Thoracic aorta (tissue), 2 donors: ENCODE data around the gene GKN2. TPM values are rescaled to one million over a fixed set of nuclear protein-coding genes. Genes with fewer than 3 reads are reported as not detected.
A peak's percentile ranks its signal among the peaks of the same experiment; 100 is the strongest.

ENCODE experiments used
- ATAC-seq: fragments of 150-250 bp; one replicate; pipeline ENCODE4 v1.8.0; 2017; ENCODE audit warnings: low read depth; ENCODE audit not compliant: insufficient number of reproducible peaks, low FRiP score
- DNase-seq: peaks from one replicate; pipeline ENCODE4 v3.0.0-alpha.2; 2020; ENCODE audit warnings: low spot score
- H3K27ac ChIP-seq, 2 donors: fragments of 200-600 bp; sonication (generic); 1 replicate in 1 of 2; 2 replicates in 1 of 2; pipeline ENCODE4 v1.5.1; 2016; ENCODE audit warnings: mild to moderate bottlenecking in 2 of 2, moderate library complexity in 2 of 2
- H3K27me3 ChIP-seq: fragments of 200-600 bp; sonication (generic); replicated peaks from 2 replicates; pipeline ENCODE4 v1.6.0; 2016; ENCODE audit warnings: mild to moderate bottlenecking; ENCODE audit not compliant: insufficient read depth
- H3K36me3 ChIP-seq: fragments of 200-600 bp; sonication (generic); one replicate; pipeline ENCODE4 v1.5.1; 2016
- H3K4me1 ChIP-seq, 2 donors: fragments of 200-600 bp; sonication (generic); 1 replicate in 1 of 2; 2 replicates in 1 of 2; pipeline versions ENCODE4 v1.5.1 to v1.6.0; 2016; ENCODE audit warnings: low read depth in 2 of 2, mild to moderate bottlenecking in 1 of 2; ENCODE audit not compliant: control insufficient read depth in 1 of 2
- H3K4me3 ChIP-seq: fragments of 200-600 bp; sonication (generic); 2 replicates; pipeline ENCODE4 v1.5.1; 2016; ENCODE audit warnings: mild to moderate bottlenecking
- H3K9me3 ChIP-seq: fragments of 200-600 bp; sonication (generic); 2 replicates; pipeline ENCODE4 v1.5.1; 2016
- total RNA-seq, 2 donors: library from RNA; depleted of rRNA; stranded (reverse); fragments of >200 nt; gene quantifications; one replicate each; pipeline versions ENCODE4 v1.1.0 to v1.2.3, GENCODE V29; 2016
- TF ChIP-seq, protein P1 (sequence below): fragments of 200-600 bp; sonication (generic); IDR thresholded peaks from one replicate; pipeline ENCODE4 v1.5.1; 2019; ENCODE audit warnings: antibody characterized with exemption

Gene GKN2
- total RNA-seq, 2 donors from 2014 or later, result 9.7 TPM; not detected in 1

DNA sequence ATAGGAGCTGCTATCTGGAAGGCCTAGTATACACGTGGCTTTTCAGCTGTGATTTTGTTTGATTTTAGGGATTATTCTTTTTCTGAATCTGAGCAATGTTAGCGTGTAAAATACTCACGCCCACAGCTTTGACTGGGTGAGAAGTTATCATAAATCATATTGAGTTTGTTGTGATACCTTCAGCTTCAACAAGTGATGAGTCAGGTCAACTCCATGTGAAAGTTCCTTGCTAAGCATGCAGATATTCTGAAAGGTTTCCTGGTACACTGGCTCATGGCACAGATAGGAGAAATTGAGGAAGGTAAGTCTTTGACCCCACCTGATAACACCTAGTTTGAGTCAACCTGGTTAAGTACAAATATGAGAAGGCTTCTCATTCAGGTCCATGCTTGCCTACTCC lies 21.6 kb upstream of the GKN2 start, which contains the start of gene GKN1:
Gene GKN1, plus strand, starts transcription at position 386 of the 400 bp plus-strand sequence. CDS start 42 bp downstream, outside the sequence.
- no peaks in the 10 kb centered on the region for H3K9me3 ChIP-seq
- H3K27me3 ChIP-seq, result no peaks in the 10 kb centered on the region
- H3K4me1 ChIP-seq, result peaks cover 6 to 32% of the 10 kb centered on the region in 2 donors
- H3K4me3 ChIP-seq, result no peak within 1 kb of the TSS
- DNase-seq (no peak), ATAC-seq (no peak)
- TF ChIP-seq, protein P1, sequence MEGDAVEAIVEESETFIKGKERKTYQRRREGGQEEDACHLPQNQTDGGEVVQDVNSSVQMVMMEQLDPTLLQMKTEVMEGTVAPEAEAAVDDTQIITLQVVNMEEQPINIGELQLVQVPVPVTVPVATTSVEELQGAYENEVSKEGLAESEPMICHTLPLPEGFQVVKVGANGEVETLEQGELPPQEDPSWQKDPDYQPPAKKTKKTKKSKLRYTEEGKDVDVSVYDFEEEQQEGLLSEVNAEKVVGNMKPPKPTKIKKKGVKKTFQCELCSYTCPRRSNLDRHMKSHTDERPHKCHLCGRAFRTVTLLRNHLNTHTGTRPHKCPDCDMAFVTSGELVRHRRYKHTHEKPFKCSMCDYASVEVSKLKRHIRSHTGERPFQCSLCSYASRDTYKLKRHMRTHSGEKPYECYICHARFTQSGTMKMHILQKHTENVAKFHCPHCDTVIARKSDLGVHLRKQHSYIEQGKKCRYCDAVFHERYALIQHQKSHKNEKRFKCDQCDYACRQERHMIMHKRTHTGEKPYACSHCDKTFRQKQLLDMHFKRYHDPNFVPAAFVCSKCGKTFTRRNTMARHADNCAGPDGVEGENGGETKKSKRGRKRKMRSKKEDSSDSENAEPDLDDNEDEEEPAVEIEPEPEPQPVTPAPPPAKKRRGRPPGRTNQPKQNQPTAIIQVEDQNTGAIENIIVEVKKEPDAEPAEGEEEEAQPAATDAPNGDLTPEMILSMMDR, result no peak
- no peaks in the 10 kb centered on the region for H3K36me3 ChIP-seq
- no peak within 1 kb of the TSS for H3K27ac ChIP-seq

DNA sequence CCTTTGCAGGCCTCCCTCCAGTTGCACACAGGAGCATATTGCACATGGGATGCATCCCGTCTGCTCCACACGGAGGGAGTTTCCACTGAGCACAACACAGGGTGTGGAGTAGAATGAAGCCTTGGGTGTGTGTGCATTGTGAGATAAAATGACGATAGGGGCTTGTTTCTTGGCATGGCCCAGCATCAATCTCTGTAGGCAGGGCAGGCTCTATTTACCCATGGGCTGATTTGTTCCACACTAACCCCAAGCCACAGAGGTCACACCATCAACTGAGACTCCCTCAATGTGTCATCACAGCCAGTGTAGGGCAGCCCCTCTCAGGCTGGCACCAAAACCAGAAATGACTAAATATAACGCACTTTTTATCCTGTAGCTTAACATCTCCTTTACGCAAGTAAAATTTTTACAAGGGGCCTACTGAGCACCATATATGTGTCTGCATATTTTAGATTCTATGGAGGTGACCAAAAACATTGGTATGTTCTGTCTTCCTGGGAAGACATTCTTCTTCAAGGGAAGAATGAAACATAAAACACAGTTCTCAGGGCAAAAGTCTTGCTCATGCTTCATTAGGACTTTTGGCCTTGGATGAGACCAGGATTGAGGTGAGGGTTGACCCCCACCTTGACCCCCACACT lies 19.0 kb upstream of the GKN2 start:
- no peaks in the 10 kb centered on the region for H3K9me3 ChIP-seq
- peak overlapping the region in 1 of 2 donors; percentile 34 for H3K27ac ChIP-seq
- no peaks in the 10 kb centered on the region for H3K36me3 ChIP-seq
- no peaks in the 10 kb centered on the region for H3K27me3 ChIP-seq
- DNase-seq, result no peak
- ATAC-seq, result no peak
- H3K4me3 ChIP-seq, result no peak overlapping the region
- TF ChIP-seq, protein P1, result no peak
- H3K4me1 ChIP-seq, result peaks cover 6 to 32% of the 10 kb centered on the region in 2 donors

- no peaks in the 10 kb centered on the region for H3K9me3 ChIP-seq
- no peak overlapping the region for H3K27ac ChIP-seq
- H3K4me1 ChIP-seq, result peaks cover 6 to 32% of the 10 kb centered on the region in 2 donors
- TF ChIP-seq, protein P1, result no peak
- DNase-seq (no peak), ATAC-seq (no peak)
- no peak overlapping the region for H3K4me3 ChIP-seq
- no peaks in the 10 kb centered on the region for H3K27me3 ChIP-seq
- no peaks in the 10 kb centered on the region for H3K36me3 ChIP-seq
Measured at GRCh38 chr2:68970566-68971265, 18.0 kb upstream of the GKN2 start.

- DNase-seq (no peak), ATAC-seq (no peak)
- H3K36me3 ChIP-seq, result no peaks in the 10 kb centered on the region
- H3K27ac ChIP-seq, result no peak overlapping the region
- no peaks in the 10 kb centered on the region for H3K9me3 ChIP-seq
- TF ChIP-seq, protein P1, result no peak
- no peaks in the 10 kb centered on the region for H3K27me3 ChIP-seq
- H3K4me1 ChIP-seq, result peaks cover 2 to 25% of the 10 kb centered on the region in 2 donors
- no peak overlapping the region for H3K4me3 ChIP-seq
Measured at GRCh38 chr2:68969736-68970490, 17.2 kb upstream of the GKN2 start.

DNA sequence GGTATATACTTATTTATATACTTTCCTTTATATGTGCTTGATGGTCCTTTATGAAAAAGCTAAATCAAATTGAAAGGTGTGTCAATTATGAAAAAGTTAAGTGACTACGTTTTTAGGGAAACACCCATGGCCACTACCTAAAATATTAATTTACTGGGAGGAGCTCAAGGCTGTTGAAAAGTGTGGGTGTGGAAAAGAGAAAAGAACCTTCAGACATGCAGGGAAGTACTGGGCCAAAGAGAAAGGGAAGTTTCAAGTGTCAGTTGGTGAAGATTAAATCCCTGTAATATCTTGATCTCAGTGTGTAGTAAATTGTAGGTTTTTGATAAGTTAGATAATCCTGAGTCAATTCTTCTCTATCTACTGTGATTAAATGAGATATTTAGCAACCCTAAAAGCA lies 15.5 kb upstream of the GKN2 start:
- H3K9me3 ChIP-seq, result no peaks in the 10 kb centered on the region
- H3K4me1 ChIP-seq, result peaks cover 2 to 24% of the 10 kb centered on the region in 2 donors
- no peak overlapping the region for H3K4me3 ChIP-seq
- H3K36me3 ChIP-seq, result no peaks in the 10 kb centered on the region
- TF ChIP-seq, protein P1, result no peak
- no peaks in the 10 kb centered on the region for H3K27me3 ChIP-seq
- no peak for DNase-seq
- no peak for ATAC-seq
- H3K27ac ChIP-seq, result no peak overlapping the region
